ENCODE data around the gene CD4.
A peak's percentile ranks its signal among the peaks of the same experiment; 100 is the strongest.

Gene CD4

DNA sequence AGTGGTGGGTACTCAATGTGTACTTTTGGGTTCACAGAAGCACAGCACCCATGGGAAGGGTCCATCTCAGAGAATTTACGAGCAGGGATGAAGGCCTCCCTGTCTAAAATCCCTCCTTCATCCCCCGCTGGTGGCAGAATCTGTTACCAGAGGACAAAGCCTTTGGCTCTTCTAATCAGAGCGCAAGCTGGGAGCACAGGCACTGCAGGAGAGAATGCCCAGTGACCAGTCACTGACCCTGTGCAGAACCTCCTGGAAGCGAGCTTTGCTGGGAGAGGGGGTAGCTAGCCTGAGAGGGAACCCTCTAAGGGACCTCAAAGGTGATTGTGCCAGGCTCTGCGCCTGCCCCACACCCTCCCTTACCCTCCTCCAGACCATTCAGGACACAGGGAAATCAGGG, 30.8 kb downstream of the CD4 start:
- TF ChIP-seq, protein P1, sequence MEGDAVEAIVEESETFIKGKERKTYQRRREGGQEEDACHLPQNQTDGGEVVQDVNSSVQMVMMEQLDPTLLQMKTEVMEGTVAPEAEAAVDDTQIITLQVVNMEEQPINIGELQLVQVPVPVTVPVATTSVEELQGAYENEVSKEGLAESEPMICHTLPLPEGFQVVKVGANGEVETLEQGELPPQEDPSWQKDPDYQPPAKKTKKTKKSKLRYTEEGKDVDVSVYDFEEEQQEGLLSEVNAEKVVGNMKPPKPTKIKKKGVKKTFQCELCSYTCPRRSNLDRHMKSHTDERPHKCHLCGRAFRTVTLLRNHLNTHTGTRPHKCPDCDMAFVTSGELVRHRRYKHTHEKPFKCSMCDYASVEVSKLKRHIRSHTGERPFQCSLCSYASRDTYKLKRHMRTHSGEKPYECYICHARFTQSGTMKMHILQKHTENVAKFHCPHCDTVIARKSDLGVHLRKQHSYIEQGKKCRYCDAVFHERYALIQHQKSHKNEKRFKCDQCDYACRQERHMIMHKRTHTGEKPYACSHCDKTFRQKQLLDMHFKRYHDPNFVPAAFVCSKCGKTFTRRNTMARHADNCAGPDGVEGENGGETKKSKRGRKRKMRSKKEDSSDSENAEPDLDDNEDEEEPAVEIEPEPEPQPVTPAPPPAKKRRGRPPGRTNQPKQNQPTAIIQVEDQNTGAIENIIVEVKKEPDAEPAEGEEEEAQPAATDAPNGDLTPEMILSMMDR (IDR thresholded peaks at IDR 0.05), result no peak
- H3K27ac ChIP-seq, result no peak overlapping the region
- peaks cover 25 to 27% of the 10 kb centered on the region in 2 experiments for H3K4me1 ChIP-seq (ENCODE audit: control insufficient read depth in 1 of 2, insufficient read depth in 1 of 2, low read depth in 1 of 2, low read length in 1 of 2)
- no peak overlapping the region for H3K4me3 ChIP-seq (ENCODE audit: low read depth in 1 of 2, low read length in 1 of 2)
- H3K9me3 ChIP-seq, result no peaks in the 10 kb centered on the region
- H3K36me3 ChIP-seq, result no peaks in the 10 kb centered on the region
- peaks cover 37% of the 10 kb centered on the region for H3K27me3 ChIP-seq

GRCh38 chr12:6821591-6822425, 32.5 kb downstream of the CD4 start, which contains the start of gene GPR162:
TSS of gene GPR162 (plus strand) at chr12:6821821. CDS start at chr12:6823899, 2,078 bp downstream.
- peak within 1 kb of the TSS; percentile 44 for H3K27ac ChIP-seq
- no peaks in the 10 kb centered on the region for H3K9me3 ChIP-seq
- H3K36me3 ChIP-seq, result no peaks in the 10 kb centered on the region
- peak within 1 kb of the TSS; percentile 43 to 65 for H3K4me3 ChIP-seq (ENCODE audit: low read depth in 1 of 2, low read length in 1 of 2)
- TF ChIP-seq, protein P1 (IDR thresholded peaks at IDR 0.05), result no peak
- H3K4me1 ChIP-seq (ENCODE audit: control insufficient read depth in 1 of 2, insufficient read depth in 1 of 2, low read depth in 1 of 2, low read length in 1 of 2), result peaks cover 12 to 19% of the 10 kb centered on the region in 2 experiments
- peaks cover 53% of the 10 kb centered on the region for H3K27me3 ChIP-seq

- H3K27ac ChIP-seq, result no peak overlapping the region
- H3K4me1 ChIP-seq (ENCODE audit: control insufficient read depth in 1 of 2, insufficient read depth in 1 of 2, low read depth in 1 of 2, low read length in 1 of 2), result peaks cover 16 to 19% of the 10 kb centered on the region in 2 experiments
- no peaks in the 10 kb centered on the region for H3K36me3 ChIP-seq
- H3K27me3 ChIP-seq, result peaks cover 61% of the 10 kb centered on the region
- H3K4me3 ChIP-seq (ENCODE audit: low read depth in 1 of 2, low read length in 1 of 2), result peak overlapping the region in 1 of 2 experiments; percentile 43
- H3K9me3 ChIP-seq, result no peaks in the 10 kb centered on the region
- TF ChIP-seq, protein P1 (IDR thresholded peaks at IDR 0.05), result no peak
Measured at GRCh38 chr12:6822426-6823135, 33.3 kb downstream of the CD4 start.

DNA sequence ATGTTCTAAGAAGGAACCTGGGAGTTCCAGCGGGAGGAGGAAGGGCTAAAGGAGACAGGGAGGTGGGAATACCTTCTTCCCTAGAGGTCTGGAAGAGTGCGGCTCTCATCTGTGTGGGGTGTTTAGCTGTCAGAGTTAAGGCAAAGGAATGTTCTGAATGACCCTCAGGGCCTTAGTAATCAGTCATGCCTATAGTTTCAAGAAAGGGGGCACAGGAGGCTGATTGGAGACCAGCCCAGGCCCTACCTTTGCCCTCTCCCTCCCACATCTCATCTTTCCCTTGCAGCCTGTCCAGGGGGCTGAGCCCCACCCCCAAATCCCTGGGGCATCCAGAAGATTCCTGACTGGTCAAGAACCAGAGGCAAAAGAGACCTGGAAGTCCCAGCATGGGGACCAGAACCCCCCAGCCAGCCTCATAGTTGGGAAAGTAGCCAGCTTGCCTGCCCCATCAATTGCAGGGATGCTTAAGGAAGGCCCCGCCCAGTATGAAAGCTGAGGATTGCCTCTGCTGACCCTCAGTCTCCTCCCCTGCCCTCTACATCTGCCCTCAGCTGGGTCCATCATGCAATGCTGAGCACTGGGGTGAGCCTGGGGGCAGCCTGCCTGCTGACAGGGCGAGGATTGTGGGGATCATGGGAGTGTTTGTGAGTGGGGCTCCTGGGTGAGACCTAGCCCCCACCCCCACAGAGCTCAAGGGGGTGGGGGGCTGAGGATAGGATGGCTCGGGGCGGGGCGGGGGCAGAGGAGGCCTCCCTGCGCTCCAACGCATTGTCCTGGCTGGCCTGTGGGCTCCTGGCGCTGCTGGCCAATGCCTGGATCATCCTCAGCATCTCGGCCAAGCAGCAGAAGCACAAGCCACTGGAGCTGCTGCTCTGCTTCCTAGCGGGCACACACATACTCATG, 34.1 kb downstream of the CD4 start:
- Histone ChIP-seq H3K4me1 (ENCODE audit: control insufficient read depth in 1 of 2, insufficient read depth in 1 of 2, low read depth in 1 of 2, low read length in 1 of 2) (peaks cover 22 to 25% of the 10 kb centered on the region in 2 experiments), H3K4me3 (ENCODE audit: low read depth in 1 of 2, low read length in 1 of 2) (no peak overlapping the region), H3K27ac (no peak overlapping the region), H3K9me3 (no peaks in the 10 kb centered on the region), H3K36me3 (no peaks in the 10 kb centered on the region), H3K27me3 (peaks cover 69% of the 10 kb centered on the region)
- TF ChIP-seq, protein P1 (IDR thresholded peaks at IDR 0.05), result no peak
